ENCODE results near the gene RBM20.

RBM20 gene

DNA sequence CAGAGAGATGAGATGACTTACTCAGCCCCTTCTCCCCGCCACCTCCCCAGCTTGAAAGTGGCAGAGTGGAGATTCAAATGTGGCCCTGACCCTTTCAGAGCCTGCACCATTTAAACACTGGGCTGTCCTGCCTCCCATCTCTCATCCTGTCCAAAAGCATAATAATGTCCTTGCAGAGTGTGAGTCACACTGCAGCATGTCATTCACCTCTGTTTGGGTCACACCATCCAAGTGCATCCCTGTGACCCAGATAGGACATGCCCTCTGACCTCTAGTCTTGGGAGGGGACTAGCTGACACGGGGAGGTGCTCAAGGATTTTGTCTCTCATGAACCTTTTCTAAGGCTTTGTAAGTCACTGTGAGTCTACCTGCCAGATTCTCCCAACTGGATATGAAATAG, 138.5 kb downstream of the RBM20 start:
- no peak for TF ChIP-seq CTCF (IDR thresholded peaks at IDR 0.05; ENCODE audit: low read depth, low read length, missing control alignments)
- H3K4me3 ChIP-seq (replicated peaks; ENCODE audit: low read depth, low read length) = no peak overlapping the region
- DNase-seq (ENCODE audit: extremely low read depth, low read depth) = no peak

- no peak for DNase-seq (ENCODE audit: extremely low read depth, low read depth)
- TF ChIP-seq CTCF (IDR thresholded peaks at IDR 0.05; ENCODE audit: low read depth, low read length, missing control alignments) = no peak
Measured at GRCh38 chr10:110783509-110784107, 139.5 kb downstream of the RBM20 start.

DNA sequence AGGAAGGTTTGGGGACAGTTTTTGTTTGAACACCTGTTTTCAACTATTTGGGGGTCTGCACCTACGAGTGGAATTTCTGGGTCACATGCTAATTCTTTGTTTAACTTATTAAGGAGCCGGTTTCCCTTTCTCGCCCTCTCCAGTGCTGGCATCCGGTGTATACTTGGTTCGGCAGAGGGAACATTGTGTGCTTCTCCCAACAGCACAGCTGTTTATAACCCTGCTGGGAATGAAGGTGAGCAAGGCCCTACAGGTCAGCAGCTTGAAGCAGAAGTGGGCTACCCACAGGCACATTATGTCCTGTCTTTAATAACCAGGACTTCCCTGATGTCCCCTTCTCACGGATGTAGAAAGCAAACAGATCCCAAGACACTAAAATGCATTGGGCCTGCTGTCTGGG, 140.1 kb downstream of the RBM20 start:
- DNase-seq (ENCODE audit: extremely low read depth, low read depth) = no peak
- TF ChIP-seq CTCF (IDR thresholded peaks at IDR 0.05; ENCODE audit: low read depth, low read length, missing control alignments) = no peak
- H3K4me3 ChIP-seq (replicated peaks; ENCODE audit: low read depth, low read length) = no peak overlapping the region

More at GRCh38 chr10:110783509-110784107, 139.5 kb downstream of the RBM20 start:
- no peak overlapping the region for H3K4me3 ChIP-seq (replicated peaks; ENCODE audit: low read depth, low read length)

DNA sequence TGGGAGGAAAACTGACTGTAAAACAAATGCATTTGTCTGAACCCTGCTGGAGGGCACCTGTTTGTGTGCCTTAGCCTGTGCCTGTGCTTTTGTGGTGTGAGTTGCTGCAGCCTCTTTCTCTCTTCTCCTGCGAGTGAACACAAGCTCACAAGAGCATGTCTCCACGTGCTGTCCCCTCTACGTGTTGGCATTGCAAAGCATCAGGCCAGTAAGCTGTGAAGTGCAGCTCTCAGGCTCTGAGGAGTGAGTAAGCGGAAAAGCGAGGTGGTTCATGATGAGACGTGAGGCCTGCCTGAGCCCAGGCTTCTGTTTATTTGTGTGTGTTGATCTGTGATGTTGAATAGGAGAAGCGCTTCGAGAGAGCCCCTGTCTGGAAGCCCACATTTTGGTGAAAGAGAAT, 142.0 kb downstream of the RBM20 start:
- no peak for TF ChIP-seq CTCF (IDR thresholded peaks at IDR 0.05; ENCODE audit: low read depth, low read length, missing control alignments)
- no peak for DNase-seq (ENCODE audit: extremely low read depth, low read depth)
- no peak overlapping the region for H3K4me3 ChIP-seq (replicated peaks; ENCODE audit: low read depth, low read length)

- no peak overlapping the region for H3K4me3 ChIP-seq (replicated peaks; ENCODE audit: low read depth, low read length)
- no peak for DNase-seq (ENCODE audit: extremely low read depth, low read depth)
- no peak for TF ChIP-seq CTCF (IDR thresholded peaks at IDR 0.05; ENCODE audit: low read depth, low read length, missing control alignments)
Measured at GRCh38 chr10:110788620-110789385, 144.7 kb downstream of the RBM20 start.

DNA sequence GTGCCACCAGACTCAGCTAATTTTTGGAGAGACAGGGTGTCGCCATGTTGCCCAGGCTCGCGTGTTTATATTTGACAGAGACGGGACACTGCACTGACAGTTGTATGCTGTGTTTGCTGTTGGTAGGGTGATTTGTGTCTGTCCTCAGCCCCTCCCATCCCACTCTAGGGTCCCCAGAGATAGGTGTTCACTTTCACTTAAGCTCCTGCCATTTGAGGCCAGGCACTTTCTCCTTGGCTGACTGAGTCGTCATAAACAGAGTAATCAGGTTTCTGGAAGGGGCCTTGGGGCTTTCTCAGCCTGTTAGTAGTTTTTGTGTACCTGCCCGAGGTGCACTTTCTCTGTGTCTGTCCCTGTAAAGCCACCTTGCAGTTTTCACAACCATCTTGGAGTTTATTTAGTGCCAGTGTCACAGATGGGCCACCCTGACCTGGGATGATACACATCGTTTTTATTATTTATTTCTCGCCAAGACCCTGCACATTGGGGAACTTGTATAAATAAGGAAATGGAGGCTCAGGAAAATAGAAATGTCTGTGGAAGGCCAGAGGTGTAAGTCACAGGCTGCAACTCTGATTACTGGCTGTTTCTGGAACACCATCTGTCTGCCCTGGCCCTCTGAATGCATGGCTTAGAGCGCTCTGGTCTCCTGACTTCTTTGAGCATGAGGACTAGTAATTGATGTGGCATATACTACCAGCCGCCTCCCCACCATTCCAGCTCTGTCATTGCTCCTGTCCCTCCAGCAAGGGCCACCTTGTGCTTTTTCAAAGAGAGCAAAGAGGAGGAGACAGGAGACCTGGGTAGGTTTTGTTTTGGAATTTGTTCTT, 145.7 kb downstream of the RBM20 start:
- TF ChIP-seq CTCF (IDR thresholded peaks at IDR 0.05; ENCODE audit: low read depth, low read length, missing control alignments) = no peak
- DNase-seq (ENCODE audit: extremely low read depth, low read depth) = no peak

More for the DNA sequence above, 145.7 kb downstream of the RBM20 start:
- no peak overlapping the region for H3K4me3 ChIP-seq (replicated peaks; ENCODE audit: low read depth, low read length)
